SK-N-DZ (cell line): ENCODE measurements around the gene ABCA1.
"Not testable (repeated sequence)": the region's sequence is repeated elsewhere in the genome, so short reads cannot be mapped to it uniquely, and the experiment has no call there.

Experiments
- DNase-seq: peaks from one replicate; pipeline ENCODE4 v3.0.0-alpha.2; 2015; ENCODE audit warnings: low spot score

Gene ABCA1

DNA sequence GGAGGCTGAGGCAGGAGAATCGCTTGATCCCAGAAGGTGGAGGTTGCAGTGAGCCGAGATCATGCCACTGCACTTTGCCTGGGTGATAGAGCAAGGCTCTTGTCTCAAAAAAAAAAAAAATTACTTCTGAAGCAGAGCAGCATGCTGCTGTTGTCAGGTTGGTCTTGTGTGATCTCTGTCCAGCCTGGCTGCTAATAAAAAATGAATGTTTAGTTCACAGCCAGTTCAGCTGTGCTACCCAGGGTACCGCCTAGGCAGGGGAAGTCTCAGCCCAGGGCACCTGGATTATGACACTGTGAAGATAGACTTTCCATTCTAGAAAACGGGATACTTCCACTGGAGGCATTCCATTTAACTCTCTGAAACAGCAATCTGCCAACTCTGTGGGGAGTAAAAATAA, 23.5 kb upstream of the ABCA1 start:
- no peak for DNase-seq

DNA sequence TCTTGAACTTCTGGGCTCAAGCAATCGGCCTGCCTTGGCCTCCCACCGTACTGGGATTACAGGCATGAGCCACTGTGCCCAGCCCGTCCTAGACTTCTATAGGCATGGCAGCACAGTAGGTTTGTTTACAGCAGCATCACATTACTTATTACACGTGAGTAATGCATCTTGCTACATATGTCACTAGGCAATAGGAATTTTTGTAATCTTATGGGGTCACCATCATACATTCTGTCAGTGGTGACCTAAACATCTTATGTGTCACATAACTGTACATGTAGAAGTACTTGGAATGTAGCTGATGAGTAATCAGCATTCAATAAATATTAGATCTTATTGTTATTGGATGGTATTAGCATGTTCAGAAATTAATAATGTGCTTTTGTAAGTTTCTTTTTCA, 22.9 kb upstream of the ABCA1 start:
- no peak for DNase-seq

DNA sequence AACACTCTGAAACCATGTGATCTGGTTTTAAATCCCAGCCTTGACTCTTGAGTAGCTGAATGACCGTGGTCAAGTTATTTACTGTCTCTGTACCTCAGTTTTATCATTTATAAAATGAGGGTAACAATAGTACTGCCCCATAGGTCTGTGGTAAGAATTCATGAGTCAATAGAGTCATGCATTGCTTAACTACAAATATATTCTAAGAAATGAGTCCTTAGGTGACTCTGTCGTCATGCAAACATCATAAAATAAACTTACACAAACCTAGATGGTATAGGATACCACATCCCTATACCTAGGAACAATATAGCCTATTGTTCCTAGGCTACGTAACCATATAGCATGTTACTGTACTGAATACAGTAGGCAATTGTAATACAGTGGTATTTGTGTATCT, 20.3 kb upstream of the ABCA1 start:
- DNase-seq = no peak

DNA sequence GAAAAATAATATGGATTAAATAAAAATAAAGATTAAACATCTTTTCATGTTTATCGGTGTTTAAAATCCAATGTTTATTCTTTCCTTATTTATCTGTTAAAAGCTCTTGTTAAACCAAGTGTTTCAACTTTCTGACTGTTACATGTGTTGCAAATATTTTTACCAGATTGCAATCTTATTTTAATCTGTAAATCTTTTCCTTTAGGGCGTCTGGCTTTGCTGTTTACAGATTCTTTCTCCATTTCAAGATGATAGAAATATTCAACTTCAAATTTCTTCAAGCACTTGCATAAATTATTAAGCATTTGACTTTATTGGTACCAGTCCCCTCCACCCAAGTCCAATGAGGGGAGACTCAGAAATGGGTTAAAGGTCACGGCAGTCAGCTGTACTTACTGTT, 16.9 kb upstream of the ABCA1 start:
- DNase-seq = no peak

DNA sequence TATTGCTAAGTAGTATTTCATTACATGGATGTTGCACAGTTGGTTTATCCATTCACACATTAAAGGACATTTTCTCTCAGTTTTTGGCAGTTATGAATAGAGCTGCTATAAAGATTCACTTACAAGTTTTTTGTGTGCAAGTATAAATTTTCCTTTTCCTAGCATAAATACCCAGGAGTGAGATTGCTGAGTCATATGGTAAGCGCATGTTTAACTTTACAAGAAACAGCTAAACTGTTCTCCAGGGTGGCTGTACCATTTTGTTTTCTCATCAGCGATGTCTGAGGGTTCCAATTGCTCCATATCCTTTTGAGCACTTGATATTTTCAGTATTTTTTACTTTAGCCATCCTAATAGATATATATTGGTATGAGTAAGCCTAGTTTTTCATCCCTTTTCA, 16.4 kb upstream of the ABCA1 start:
- DNase-seq = no peak

DNA sequence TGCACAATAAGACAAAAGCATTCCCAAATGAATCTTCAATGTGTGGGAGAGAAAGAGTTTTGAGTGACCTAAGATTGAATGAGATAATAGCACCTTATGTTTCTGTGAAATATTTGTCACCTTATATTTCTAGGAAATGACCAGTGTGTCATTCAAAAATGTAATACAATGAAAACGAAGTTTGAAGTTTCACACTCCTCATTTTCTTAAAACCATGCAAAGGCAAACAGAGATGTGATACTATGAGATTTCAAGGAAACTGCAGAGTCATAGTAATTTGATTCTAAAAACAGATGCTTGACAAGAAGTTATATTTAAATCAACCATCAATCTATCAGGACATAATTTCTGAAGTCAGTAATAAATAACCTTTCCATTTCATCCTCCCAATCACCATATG, 13.6 kb upstream of the ABCA1 start:
- no peak for DNase-seq

DNA sequence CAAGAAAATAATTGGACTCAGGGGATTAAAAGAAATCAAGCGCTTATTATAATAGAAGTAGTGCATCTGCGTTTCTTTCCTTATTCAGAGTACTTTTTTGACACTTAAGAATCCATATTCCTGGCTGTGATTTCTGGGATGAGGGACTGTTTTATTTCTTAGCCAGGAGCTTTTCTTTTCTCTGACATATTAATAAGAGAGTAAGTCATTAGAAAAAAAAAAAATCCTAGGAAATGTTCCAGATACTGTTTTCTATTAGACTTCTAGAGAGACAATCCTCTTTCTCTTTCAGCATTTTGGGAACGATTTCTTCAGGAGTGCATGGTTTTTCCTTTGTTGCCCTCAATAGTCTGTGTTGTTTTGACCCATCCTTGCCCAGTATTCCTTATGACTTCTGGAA, 8.3 kb upstream of the ABCA1 start:
- no peak for DNase-seq

DNA sequence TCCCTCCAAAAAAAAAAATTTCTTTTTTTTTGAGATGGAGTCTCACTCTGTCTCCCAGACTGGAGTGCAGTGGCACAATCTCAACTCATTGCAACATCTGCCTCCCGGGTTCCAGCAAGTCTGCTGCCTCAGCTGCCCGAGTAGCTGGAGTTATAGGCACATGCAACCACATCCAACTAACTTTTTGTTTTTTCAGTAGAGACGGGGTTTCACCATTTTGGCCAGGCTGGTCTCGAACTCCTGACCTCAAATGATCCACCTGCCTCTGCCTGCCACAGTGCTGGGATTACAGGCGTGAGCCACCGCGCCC, 7.5 kb upstream of the ABCA1 start:
- not testable (repeated sequence) for DNase-seq

DNA sequence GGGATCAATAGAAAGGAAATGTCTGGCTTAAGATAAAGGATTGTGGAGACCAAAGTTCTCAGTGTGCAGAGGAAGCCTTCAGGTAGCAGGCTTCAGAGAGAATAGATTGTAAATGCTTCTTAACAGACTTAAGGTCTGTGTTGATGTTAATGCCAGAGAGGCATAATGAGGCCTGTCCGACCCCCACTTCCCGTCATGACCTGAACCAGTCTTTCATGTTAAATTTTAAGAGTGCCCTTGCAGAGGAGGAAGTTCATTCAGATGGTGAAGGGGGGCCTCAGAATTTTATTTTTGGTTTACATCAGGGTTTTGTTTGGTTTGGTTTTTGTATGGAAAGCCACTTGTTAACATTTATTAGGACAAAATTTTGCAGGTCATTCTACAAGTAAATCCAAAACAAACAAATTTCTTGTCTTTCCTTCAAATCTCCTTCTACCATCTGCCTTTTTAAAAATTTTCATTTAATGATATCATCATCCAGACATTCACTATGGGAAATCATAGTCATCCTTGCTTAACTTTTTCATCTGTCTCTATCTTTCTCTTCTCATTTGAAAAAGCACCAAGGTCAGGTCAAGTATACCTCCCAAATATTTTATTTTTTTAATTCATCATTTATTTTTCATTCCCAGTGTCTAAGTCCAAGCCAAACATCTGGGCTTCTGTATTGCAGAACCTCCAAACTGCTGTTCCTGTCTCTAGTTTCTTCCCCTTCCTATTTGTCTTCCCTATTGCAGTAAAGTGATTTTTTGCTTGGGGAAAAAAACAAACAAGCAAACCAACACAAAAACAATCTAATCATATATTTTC, 6.9 kb upstream of the ABCA1 start:
- DNase-seq = no peak

DNA sequence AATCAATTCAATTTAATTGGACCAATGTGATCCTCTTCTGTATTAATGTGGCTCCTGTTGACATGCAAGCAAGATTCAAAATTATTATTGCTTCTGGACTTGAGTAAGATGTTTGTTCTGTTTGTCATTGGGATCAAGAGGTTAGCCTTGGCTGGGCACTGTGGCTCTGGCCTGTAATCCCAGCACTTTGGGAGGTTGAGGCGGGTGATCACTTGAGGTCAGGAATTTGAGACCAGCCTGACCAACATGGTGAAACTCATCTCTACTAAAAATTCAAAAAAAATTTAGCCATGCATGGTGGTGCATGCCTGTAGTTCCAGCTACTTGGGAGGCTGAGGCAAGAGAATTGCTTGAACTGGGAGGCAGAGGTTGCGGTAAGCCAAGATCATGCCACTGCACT, 5.1 kb upstream of the ABCA1 start:
- DNase-seq = not testable (repeated sequence)

DNA sequence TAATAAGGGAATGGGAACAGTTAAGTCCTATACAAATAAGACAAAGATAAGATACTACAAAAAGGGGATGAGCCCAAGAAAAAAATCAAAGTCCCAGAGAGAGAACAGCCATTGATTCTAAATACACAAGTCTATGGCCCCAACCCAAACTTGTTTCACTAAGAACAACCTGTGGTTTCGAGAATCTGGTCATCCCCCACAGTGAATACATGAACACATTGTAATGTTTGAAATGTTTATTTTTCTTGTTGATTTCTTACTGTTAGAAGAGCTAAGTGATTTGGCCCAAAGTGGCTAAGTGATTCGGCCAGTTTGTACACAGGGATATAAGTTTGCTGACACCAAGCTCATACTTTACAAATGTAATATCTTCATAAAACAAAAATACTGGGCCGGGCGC, 3.3 kb upstream of the ABCA1 start:
- no peak for DNase-seq

DNA sequence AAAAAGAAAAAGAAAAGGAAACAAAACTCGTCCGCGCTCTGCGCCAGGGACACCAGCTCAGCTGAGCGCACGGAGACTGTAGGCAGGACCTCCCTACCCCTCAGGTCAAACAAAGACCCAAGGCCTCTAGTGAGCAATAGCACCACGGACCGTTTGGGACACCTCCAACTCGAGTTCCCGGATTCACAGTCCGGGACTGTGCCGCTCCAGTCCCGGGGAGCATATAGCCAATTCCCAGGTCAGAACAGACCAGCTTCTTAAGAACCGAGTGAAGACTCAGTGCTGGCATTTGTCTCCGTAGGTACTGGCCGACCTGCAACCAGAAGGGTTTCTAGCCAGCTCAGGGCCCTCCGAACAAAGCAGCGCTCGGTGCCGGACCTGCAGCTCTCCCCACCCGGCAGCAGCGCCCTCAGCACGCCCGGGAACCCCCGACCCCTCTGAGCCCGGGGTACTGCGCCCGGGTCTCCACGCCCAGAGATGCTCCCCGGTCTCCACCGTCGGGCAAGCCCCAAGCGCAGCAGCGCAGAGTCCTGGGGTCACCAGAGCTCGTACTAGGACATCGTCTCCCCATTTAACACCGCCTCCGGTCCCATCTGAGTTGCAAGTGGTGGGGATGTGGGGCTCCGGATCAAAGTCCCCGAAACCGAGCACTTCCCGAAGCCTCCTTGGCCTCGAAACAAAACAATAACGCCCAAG, 591 bp downstream of the ABCA1 start:
- peak; percentile 52 for DNase-seq

DNA sequence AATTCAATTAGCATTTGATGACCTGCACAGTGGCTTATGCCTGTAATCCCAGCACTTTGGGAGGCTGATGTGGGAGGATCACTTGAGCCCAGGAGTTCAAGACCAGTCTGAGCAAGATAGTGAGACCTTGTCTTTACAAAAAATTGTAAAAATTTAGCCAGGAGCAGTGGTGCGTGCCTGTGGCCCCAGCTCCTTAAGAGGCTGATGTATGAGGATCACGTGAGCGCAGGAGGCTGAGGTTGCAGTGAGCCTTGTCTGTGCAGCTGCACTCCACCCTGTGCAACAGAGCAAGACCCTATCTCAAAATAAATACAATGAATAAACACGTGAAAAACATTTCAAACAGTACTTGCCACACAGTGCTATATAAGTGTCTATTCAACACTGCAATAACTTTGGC, 4.2 kb downstream of the ABCA1 start:
- no peak for DNase-seq

DNA sequence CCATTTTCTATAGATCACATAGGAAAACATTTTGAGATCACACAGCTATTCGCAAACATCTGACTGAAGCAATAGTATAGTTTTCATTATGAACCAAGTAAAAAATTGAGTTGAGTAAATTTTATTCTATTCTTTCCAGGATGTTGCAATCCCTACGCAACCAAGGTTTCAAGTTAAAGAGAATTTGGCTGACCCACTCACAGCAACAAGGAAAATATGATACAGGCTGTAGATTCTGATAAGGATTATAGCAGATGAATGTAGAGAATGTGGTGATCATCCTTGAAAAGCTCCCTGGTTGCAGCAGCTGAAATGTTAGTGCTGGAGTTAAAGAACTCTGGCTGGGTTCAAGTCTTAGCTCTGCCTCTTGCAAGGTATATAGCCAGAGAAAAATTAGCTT, 4.7 kb downstream of the ABCA1 start:
- no peak for DNase-seq

DNA sequence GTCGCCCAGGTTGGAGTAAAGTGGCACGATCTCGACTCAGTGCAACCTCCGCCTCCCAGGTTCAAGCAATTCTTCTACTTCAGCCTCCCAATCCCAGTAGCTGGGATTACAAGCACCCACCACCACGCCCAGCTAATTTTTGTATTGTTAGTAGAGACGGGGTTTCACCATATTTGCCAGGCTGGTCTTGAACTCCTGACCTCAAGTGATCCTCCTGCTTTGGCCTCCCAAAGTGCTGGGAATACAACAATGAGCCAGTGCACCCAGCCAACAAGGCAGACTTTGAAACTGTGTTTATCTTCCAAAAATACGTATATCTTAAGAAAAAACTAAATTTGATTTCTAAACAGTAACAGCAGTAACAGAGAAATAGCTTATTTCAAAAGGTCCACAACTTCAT, 5.2 kb downstream of the ABCA1 start:
- not testable (repeated sequence) for DNase-seq

DNA sequence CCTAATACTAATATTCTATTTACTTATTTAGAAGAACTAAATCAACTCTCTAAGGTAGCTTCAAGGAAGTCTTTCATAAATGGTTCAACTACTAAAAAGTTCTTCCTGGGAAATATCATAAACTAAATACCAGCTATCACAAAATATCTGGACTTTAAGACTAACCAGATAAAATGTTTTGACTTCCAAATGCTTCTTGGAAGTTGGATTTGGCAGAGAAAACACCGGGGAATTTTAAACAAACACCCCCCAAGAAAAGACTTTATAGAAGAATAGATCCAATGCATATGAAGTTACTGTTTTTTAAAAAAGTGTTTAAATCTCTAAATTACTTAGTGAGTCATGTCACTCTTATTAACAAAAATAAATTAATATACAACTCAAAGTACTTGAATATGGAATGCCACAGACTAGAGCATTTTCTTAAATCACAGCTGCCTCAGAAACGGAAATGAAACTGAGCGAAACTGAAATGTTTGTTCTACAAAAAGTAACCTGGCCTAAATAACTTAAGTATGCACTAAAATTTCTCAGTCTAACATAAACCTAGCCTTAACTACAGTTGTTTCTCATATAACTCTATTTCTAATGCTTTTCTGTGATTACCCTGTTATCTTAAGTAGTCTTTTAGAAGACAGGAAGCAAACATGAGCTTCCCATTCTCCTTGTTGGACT, 6.8 kb downstream of the ABCA1 start:
- no peak for DNase-seq

DNA sequence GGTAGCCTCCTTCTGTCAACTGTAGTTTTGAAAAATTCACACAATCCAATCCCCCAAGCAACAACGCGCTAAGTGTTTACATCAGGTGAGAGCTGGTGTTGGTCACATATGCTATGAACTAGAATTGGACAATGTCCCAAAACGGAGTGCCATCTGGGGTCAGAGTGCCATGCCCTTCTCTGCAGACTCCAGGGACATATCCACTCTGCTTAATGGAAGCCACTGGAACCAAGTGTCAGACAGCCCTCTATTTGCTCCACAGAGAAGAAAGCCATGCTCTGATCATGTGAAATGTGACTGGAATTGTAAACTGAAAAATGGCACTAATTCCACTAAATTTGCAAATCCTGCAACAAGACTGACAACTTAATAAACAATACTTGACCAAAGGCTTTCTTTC, 12.2 kb downstream of the ABCA1 start:
- DNase-seq = no peak

DNA sequence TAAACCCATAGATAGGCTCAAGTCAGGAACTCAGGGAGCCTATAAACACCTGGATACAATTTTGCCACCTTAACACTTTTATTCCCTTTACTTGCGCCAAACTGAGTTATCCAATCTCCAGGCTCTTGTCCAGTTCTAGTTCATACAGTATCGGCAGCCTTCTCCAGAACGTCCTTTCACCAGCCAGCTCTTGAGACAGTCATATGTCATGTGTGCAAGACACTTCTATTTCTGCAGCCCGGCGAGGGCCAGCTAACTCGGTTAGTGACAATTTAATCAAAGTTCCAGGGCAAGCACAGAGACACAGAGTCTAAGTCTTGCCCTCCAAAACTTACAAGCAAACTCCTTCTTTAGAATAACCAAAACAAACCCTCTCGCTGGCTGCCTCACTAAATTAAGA, 12.9 kb downstream of the ABCA1 start:
- peak; percentile 64 for DNase-seq

DNA sequence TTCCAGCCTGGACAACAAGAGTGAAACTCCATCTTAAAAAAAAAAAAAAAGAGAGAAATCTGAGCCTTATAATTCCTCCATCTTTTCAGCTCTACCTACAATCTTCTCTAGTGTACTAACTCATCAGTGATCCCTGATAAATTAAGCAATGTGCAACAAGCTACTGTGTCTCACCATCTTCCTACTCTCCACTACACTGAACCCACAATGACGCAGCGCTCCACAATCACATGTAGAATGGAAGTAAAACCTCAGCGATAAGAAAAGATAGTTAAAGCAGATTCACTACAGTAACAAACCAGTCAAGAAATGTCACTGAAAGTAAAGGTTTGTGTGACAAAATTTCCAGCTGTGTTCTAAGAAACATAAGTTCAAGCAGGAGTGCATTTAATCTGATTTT, 13.5 kb downstream of the ABCA1 start:
- no peak for DNase-seq

DNA sequence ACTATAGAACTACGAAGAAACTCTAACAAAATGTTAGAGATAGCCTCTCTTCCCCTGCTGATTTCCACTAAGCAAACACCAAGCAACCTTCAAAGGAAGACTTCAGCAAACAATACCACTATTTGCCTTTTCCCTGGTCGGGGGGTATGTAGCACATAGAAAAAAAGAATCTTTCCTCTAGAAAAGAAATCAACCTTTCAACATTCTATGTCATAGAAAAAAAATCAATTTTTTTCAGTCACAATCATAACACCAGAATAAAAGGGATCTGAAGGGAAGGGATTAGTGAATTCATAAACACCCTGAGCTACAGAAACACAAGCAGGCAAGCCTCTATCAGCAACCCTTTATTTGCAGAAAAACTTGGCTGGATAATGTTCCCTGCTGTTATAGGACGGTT, 15.3 kb downstream of the ABCA1 start:
- DNase-seq = no peak

DNA sequence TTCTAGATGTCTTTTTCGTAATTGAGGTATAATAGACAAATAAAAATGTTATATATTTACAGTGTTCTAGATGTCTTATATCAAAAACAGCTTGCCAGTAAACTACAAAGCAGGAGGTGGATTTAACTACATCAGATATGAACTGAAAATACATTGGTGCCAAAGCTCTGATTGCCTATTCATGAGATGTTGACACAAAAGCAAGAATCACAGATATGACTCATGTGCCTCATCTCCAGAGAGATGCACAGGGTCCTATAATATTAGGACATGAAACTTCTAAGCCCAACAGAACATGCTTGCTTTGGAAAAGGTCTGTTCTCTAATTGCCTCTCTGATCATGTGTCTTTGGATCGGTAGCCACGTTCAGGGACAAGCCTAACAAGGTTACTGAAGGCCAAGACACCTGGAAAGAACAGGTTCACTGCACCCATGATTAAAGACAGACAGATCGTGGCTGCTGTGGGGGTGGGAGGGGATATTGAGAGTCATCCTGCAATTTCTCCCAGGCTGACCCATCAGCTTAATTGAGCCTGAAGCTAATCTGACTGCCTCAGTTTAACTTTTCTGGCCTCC, 16.8 kb downstream of the ABCA1 start:
- peak; percentile 40 for DNase-seq

DNA sequence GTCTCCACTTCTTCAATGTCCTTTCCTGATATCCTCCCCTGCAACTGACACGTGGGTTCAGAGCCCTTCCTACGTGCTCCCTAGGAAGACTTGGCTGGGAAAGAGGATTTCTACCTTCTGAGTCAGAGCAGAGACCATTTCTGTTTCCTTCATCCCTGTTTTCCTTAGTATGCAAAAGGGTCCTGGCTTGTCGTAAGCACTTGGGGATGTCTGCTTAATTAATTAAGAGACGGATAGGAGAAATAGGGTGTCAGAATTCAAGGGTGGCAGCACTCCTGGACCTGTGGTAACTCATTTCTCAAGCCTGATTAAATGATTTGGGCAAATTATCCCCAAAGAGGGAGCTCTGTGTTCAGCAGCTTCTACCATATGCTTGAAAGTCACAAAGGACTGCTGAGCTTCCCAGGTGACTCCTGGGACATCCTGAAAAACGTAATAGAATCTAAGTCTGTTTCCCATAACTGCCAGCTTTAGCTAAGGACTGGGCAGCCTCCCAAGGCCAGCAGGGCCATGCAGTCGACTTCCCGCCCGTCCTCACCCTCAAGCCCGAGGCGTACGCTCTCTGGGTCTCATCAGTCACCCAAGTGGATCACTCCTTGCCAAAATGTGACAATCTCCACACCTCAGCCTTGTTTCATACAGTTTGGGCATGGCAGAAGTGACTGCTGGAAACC, 20.5 kb downstream of the ABCA1 start:
- DNase-seq = no peak
